AG10803 (cell line): ENCODE data around the gene IL17D.

Source experiments
- DNase-seq: peaks from one replicate; pipeline ENCODE4 v3.0.0; 2010; ENCODE audit warnings: low read depth
- H3K4me3 ChIP-seq: 2 replicates; pipeline ENCODE4 v1.5.1; 2011; ENCODE audit warnings: mild to moderate bottlenecking, low read length, control low read depth
- TF ChIP-seq, protein P1 (sequence below): conservative IDR thresholded peaks from 2 replicates; pipeline ENCODE4 v1.5.1; 2011; ENCODE audit warnings: mild to moderate bottlenecking, low read length, control low read depth, inconsistent platforms

The IL17D gene

DNA sequence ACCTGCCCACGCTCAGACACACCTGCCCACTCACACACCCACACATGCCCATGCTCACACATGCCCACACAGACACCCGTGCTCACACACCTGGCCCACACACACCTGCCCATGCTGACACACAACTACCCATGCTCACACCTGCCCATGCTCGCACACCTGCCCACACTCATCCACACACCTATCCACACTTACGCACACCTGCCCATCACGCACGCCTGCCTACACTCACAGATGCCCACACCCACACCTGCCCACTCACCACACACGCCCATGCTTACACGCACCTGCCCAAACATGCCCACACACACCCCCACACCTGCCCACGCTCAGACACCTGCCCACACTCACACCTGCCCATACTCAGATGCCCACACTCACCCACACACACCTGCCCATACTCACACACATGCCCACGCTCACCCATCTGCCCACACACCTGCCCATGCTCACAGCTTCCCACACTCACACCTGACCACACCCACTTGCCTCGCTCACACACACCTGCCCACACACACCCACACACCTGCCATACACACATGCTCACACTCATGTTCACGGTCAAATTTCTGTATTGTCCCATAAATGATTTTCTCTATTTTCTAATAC lies 15.6 kb downstream of the IL17D start:
- TF ChIP-seq, protein P1, sequence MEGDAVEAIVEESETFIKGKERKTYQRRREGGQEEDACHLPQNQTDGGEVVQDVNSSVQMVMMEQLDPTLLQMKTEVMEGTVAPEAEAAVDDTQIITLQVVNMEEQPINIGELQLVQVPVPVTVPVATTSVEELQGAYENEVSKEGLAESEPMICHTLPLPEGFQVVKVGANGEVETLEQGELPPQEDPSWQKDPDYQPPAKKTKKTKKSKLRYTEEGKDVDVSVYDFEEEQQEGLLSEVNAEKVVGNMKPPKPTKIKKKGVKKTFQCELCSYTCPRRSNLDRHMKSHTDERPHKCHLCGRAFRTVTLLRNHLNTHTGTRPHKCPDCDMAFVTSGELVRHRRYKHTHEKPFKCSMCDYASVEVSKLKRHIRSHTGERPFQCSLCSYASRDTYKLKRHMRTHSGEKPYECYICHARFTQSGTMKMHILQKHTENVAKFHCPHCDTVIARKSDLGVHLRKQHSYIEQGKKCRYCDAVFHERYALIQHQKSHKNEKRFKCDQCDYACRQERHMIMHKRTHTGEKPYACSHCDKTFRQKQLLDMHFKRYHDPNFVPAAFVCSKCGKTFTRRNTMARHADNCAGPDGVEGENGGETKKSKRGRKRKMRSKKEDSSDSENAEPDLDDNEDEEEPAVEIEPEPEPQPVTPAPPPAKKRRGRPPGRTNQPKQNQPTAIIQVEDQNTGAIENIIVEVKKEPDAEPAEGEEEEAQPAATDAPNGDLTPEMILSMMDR: no peak
- no peak for DNase-seq
- no peak overlapping the region for H3K4me3 ChIP-seq

DNA sequence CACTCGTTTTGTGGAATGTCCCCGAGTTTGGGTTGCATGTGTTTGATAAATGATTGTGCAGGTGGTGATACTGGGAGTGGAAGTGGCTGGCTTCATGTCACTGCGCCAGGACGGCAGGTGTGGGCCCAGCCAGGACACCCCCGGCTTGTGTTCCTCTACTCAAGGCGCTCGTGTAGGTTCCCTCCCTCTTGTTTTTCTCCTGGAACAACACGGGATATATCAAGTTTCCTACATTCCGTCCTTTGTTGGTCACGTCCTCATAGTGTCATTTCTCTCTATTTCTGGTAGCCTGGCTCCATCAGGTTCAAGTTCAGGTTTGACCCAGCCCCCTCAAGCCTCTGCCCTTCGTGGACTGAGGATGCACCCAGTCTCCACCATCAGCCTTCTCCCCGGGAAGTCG lies 16.3 kb downstream of the IL17D start:
- H3K4me3 ChIP-seq: no peak overlapping the region
- TF ChIP-seq, protein P1: no peak
- DNase-seq: no peak

DNA sequence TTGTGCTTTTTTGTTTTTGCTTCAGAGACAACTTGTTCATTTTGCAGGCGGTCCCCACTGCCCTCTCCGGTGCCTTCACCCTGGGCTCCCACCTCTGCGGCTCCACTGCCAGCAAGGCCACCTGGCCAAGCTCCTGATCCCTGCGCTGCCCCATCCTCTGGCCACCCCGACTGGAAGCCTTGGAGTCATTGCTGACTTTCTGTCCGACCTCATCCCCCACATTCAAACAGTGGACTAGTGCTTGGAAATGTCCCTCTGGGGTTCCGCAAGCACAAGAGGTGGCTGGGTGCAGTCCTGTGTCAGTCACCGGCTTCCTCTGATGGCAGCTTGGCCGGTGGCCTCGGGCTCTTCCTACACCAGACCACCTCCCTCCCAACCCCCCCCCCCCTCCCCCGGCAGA lies 17.0 kb downstream of the IL17D start:
- no peak for DNase-seq
- no peak overlapping the region for H3K4me3 ChIP-seq
- TF ChIP-seq, protein P1: no peak

DNA sequence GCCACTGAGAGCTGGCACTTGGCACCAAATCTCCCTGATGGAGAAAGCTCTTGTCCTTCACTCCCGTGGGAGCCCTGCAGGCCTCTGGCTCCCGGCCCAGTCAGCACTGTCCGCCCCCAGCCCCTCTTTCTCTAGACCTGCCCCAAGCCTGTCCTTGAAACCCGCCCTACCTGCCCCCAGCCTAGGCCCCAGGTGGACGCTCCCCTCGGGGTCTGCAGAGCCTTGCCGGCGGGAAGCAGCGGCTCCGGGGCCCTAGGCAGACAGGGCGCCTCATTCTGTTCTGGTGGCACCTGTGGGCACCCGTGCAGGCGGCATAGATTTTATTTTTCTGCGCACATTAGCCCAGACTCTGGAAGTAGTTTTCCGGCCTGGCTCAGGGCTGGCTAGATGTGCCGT lies 17.6 kb downstream of the IL17D start:
- TF ChIP-seq, protein P1: no peak
- DNase-seq: no peak
- no peak overlapping the region for H3K4me3 ChIP-seq

DNA sequence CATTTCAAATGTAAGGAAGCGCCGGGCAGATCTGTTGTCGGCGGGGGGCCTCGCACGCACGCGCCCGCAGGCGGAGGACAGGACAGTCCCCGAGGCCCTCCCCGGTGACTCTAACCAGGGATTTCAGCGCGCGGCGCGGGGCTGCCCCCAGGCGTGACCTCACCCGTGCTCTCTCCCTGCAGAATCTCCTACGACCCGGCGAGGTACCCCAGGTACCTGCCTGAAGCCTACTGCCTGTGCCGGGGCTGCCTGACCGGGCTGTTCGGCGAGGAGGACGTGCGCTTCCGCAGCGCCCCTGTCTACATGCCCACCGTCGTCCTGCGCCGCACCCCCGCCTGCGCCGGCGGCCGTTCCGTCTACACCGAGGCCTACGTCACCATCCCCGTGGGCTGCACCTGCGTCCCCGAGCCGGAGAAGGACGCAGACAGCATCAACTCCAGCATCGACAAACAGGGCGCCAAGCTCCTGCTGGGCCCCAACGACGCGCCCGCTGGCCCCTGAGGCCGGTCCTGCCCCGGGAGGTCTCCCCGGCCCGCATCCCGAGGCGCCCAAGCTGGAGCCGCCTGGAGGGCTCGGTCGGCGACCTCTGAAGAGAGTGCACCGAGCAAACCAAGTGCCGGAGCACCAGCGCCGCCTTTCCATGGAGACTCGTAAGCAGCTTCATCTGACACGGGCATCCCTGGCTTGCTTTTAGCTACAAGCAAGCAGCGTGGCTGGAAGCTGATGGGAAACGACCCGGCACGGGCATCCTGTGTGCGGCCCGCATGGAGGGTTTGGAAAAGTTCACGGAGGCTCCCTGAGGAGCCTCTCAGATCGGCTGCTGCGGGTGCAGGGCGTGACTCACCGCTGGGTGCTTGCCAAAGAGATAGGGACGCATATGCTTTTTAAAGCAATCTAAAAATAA lies 18.2 kb downstream of the IL17D start:
- DNase-seq: peak; percentile 34
- H3K4me3 ChIP-seq: peak overlapping the region; percentile 31
- TF ChIP-seq, protein P1: no peak

DNA sequence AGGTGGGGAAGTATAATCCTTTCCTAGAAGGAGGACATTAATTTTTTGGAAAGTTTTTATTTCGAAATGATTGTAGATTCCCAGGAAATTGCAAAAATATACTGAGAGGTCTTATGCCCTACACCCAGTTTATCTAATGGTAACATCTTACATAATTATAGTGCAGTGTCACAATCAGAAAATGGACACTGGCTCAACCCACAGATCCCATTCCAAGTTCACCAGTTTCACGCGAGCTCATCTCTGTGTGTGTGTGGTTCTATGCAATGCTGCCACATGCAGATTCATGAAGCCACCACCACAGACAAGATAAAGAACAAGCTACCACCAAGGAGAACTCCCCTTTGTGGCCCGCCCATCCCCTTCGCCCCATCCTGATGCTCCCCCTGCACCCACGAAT lies 24.4 kb downstream of the IL17D start:
- H3K4me3 ChIP-seq: no peak overlapping the region
- TF ChIP-seq, protein P1: no peak
- DNase-seq: no peak
